C1 segment of cervical spinal cord (tissue), 14 donors: ENCODE results near the gene XXYLT1.
"Not testable (repeated sequence)": the region's sequence is repeated elsewhere in the genome, so short reads cannot be mapped to it uniquely, and the experiment has no call there.

Experiments
- DNase-seq, 14 donors: peaks; one replicate each; lab custom pipeline; 2025; lab: John Stamatoyannopoulos, UW

XXYLT1 gene

GRCh38 chr3:195068084-195069080, 202.6 kb downstream of the XXYLT1 start:
- DNase-seq, result no peak

GRCh38 chr3:195066441-195066841, 204.5 kb downstream of the XXYLT1 start:
- DNase-seq, result no peak

- no peak for DNase-seq
These were observed 205.1 kb downstream of the XXYLT1 start for GRCh38 chr3:195065864-195066185.

GRCh38 chr3:195065142-195065863, 205.7 kb downstream of the XXYLT1 start:
- no peak for DNase-seq

GRCh38 chr3:195064300-195064931, 206.5 kb downstream of the XXYLT1 start:
- DNase-seq, result no peak

GRCh38 chr3:195063581-195064193, 207.3 kb downstream of the XXYLT1 start:
- no peak for DNase-seq

- no peak for DNase-seq
These were observed 208.0 kb downstream of the XXYLT1 start for GRCh38 chr3:195062866-195063540.

GRCh38 chr3:195061756-195062655, 209.0 kb downstream of the XXYLT1 start:
- no peak for DNase-seq

- DNase-seq, result peak in 6 of 14 donors; percentile 13 to 43 (median 27)
These were observed 210.2 kb downstream of the XXYLT1 start for GRCh38 chr3:195060531-195061291.

- DNase-seq, result no peak
These were observed 210.8 kb downstream of the XXYLT1 start for GRCh38 chr3:195060217-195060481.

- DNase-seq, result no peak
These were observed 211.3 kb downstream of the XXYLT1 start for GRCh38 chr3:195059471-195060216.

GRCh38 chr3:195059006-195059350, 212.0 kb downstream of the XXYLT1 start:
- no peak for DNase-seq

GRCh38 chr3:195058336-195059005, 212.5 kb downstream of the XXYLT1 start:
- DNase-seq, result no peak

GRCh38 chr3:195057716-195058115, 213.2 kb downstream of the XXYLT1 start:
- DNase-seq, result no peak

- no peak for DNase-seq
These were observed 214.5 kb downstream of the XXYLT1 start for GRCh38 chr3:195056506-195056905.

- no peak for DNase-seq
These were observed 216.6 kb downstream of the XXYLT1 start for GRCh38 chr3:195054311-195054710.

GRCh38 chr3:195052939-195053338, 218.0 kb downstream of the XXYLT1 start:
- no peak for DNase-seq

- DNase-seq, result not testable (repeated sequence)
These were observed 220.7 kb downstream of the XXYLT1 start for GRCh38 chr3:195050296-195050695.
